Hematopoietic multipotent progenitor cell treated with erythropoietin and hydrocortisone succinate and interleukin-3 and kit ligand, for 17 days (in vitro differentiated cells): ENCODE measurements around the gene CAP1.

Experiments used
- DNase-seq: peaks from one replicate; pipeline ENCODE4 v3.0.0-alpha.2; 2015; ENCODE audit warnings: low spot score

Gene CAP1

GRCh38 chr1:40095806-40096205 lies 55.3 kb downstream of the CAP1 start:
- no peak for DNase-seq

- DNase-seq, result no peak
These were observed 56.1 kb downstream of the CAP1 start for GRCh38 chr1:40096646-40096976.

GRCh38 chr1:40096977-40097782 lies 56.7 kb downstream of the CAP1 start, which contains the start of gene PPT1:
Gene PPT1, minus strand, starts transcription at chr1:40097252. Its CDS starts 14 bp downstream, at chr1:40097238.
- DNase-seq, result peak; percentile 70

- DNase-seq, result no peak
These were observed 61.5 kb downstream of the CAP1 start for GRCh38 chr1:40102038-40102437.

GRCh38 chr1:40102896-40103295 lies 62.4 kb downstream of the CAP1 start:
- no peak for DNase-seq

- DNase-seq, result no peak
These were observed 64.5 kb downstream of the CAP1 start for GRCh38 chr1:40105028-40105427.

GRCh38 chr1:40107290-40107959 lies 66.9 kb downstream of the CAP1 start:
- no peak for DNase-seq

- no peak for DNase-seq
These were observed 69.9 kb downstream of the CAP1 start for GRCh38 chr1:40110389-40110788.

- DNase-seq, result no peak
These were observed 73.9 kb downstream of the CAP1 start for GRCh38 chr1:40114400-40114799.

- DNase-seq, result no peak
These were observed 79.6 kb downstream of the CAP1 start for GRCh38 chr1:40120128-40120527.
